ENCODE measurements around the gene SPTLC3.

Gene SPTLC3

DNA sequence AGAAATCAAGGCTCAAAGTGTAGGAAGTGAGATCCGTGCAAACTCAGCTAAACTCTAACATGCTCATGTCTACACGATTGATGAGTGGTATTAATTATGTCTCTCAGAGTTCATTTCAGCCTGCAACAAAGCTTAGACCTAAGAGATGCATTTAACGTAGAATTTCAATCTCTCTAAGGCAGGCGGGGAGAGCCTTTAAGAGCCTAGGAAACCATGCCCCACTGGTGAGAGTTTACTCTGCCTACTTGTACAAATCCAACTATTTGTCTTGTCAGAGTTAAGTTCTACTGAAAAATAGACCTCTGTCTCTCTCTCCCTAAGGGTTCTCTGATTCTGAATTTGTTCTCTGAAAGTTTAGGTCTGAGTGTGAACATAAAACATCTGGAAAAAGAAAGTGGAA is 100.9 kb downstream of the SPTLC3 start:
- H3K9me3 ChIP-seq (ENCODE audit: insufficient read depth, low read length), result no peaks in the 10 kb centered on the region
- H3K9ac ChIP-seq (ENCODE audit: low read length), result no peak overlapping the region
- 0 out of 2 replicates have a peak, but pooled peaks cover 5% of the 10 kb centered on the region for H3K4me1 ChIP-seq (ENCODE audit: low read length)
- H3K79me2 ChIP-seq (ENCODE audit: low read length), result no peaks in the 10 kb centered on the region
- no peak overlapping the region for H2AFZ ChIP-seq (ENCODE audit: low read depth, low read length)
- no peaks in the 10 kb centered on the region for H4K20me1 ChIP-seq (ENCODE audit: insufficient read depth, low read length)
- no peak for TF ChIP-seq EZH2phosphoT487 (IDR thresholded peaks at IDR 0.05; ENCODE audit: low read depth)
- H3K4me3 ChIP-seq (ENCODE audit: low read length), result no peak overlapping the region
- no peaks in the 10 kb centered on the region for H3K27me3 ChIP-seq (ENCODE audit: low read depth, low read length)
- no peaks in the 10 kb centered on the region for H3K36me3 ChIP-seq (replicated peaks; ENCODE audit: low read depth, low read length)
- H3K27ac ChIP-seq (ENCODE audit: low read length), result no peak overlapping the region
- no peak overlapping the region for H3K4me2 ChIP-seq (ENCODE audit: low read length)

DNA sequence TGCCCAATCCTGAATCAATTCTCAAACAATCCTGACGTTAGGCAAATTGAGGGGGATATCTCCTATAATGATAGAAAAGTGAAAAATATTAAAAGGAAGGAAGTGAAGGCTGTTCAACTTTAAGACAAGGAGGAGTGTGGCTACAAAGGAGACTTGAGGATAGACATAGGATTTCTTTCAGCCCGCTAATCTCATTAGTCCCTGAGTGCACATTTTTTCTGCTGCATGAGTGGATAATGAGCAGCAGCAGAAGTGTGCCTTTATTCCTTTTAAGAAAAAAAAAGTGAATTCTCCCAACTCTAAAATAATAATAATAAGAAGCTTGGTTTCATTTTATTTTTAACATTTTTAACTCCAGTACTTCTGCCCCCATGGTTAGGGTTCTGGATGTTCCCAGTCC is 102.0 kb downstream of the SPTLC3 start:
- H3K27ac ChIP-seq (ENCODE audit: low read length), result no peak overlapping the region
- H4K20me1 ChIP-seq (ENCODE audit: insufficient read depth, low read length), result no peaks in the 10 kb centered on the region
- H3K4me1 ChIP-seq (ENCODE audit: low read length), result 0 out of 2 replicates have a peak, but pooled peaks cover 5% of the 10 kb centered on the region
- H3K4me2 ChIP-seq (ENCODE audit: low read length), result no peak overlapping the region
- no peaks in the 10 kb centered on the region for H3K79me2 ChIP-seq (ENCODE audit: low read length)
- TF ChIP-seq EZH2phosphoT487 (IDR thresholded peaks at IDR 0.05; ENCODE audit: low read depth), result no peak
- TF ChIP-seq, protein P1, sequence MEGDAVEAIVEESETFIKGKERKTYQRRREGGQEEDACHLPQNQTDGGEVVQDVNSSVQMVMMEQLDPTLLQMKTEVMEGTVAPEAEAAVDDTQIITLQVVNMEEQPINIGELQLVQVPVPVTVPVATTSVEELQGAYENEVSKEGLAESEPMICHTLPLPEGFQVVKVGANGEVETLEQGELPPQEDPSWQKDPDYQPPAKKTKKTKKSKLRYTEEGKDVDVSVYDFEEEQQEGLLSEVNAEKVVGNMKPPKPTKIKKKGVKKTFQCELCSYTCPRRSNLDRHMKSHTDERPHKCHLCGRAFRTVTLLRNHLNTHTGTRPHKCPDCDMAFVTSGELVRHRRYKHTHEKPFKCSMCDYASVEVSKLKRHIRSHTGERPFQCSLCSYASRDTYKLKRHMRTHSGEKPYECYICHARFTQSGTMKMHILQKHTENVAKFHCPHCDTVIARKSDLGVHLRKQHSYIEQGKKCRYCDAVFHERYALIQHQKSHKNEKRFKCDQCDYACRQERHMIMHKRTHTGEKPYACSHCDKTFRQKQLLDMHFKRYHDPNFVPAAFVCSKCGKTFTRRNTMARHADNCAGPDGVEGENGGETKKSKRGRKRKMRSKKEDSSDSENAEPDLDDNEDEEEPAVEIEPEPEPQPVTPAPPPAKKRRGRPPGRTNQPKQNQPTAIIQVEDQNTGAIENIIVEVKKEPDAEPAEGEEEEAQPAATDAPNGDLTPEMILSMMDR (IDR thresholded peaks at IDR 0.05; ENCODE audit: low read depth, low read length), result no peak
- no peak overlapping the region for H2AFZ ChIP-seq (ENCODE audit: low read depth, low read length)
- H3K9ac ChIP-seq (ENCODE audit: low read length), result no peak overlapping the region
- no peaks in the 10 kb centered on the region for H3K9me3 ChIP-seq (ENCODE audit: insufficient read depth, low read length)
- no peaks in the 10 kb centered on the region for H3K27me3 ChIP-seq (ENCODE audit: low read depth, low read length)
- H3K36me3 ChIP-seq (replicated peaks; ENCODE audit: low read depth, low read length), result no peaks in the 10 kb centered on the region
- H3K4me3 ChIP-seq (ENCODE audit: low read length), result no peak overlapping the region

DNA sequence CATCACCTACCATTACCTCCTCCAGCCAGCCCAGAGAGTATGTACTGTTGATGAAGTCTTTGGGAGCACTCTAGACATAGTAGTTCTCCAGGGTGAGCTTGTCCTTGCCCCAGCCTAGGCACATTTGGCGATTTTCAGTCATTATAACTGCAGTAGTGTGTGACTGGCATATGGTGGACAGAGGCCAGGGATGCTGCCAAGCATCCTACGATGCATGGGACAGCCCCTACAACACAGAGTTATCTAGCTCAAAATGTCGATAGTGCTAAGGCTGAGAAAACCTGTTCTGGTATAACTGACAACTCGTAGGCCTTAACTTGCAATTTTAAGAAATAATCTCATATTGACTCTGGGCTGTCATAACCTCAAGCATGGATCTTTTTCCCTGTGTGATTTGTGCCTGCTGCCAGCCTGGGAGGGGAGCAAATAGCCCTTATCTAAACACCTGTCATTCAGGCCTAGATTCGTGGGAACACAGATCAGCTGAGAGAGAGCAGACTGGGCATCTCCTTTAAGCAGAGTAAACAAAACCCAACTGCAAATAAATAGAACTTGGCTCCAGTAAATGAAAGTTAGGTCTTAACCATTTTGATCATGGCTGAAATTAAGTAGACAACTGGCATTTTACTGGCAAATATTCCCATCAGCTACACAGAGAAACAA is 102.6 kb downstream of the SPTLC3 start:
- Histone ChIP-seq H4K20me1 (ENCODE audit: insufficient read depth, low read length) (no peaks in the 10 kb centered on the region), H2AFZ (ENCODE audit: low read depth, low read length) (no peak overlapping the region), H3K4me3 (ENCODE audit: low read length) (no peak overlapping the region), H3K9ac (ENCODE audit: low read length) (no peak overlapping the region), H3K79me2 (ENCODE audit: low read length) (no peaks in the 10 kb centered on the region), H3K9me3 (ENCODE audit: insufficient read depth, low read length) (no peaks in the 10 kb centered on the region), H3K4me2 (ENCODE audit: low read length) (no peak overlapping the region), H3K36me3 (replicated peaks; ENCODE audit: low read depth, low read length) (no peaks in the 10 kb centered on the region), H3K27me3 (ENCODE audit: low read depth, low read length) (no peaks in the 10 kb centered on the region), H3K4me1 (ENCODE audit: low read length) (peaks cover 4% of the 10 kb centered on the region), H3K27ac (ENCODE audit: low read length) (no peak overlapping the region)
- no peak for TF ChIP-seq EZH2phosphoT487 (IDR thresholded peaks at IDR 0.05; ENCODE audit: low read depth)
- TF ChIP-seq, protein P1 (IDR thresholded peaks at IDR 0.05; ENCODE audit: low read depth, low read length), result no peak

DNA sequence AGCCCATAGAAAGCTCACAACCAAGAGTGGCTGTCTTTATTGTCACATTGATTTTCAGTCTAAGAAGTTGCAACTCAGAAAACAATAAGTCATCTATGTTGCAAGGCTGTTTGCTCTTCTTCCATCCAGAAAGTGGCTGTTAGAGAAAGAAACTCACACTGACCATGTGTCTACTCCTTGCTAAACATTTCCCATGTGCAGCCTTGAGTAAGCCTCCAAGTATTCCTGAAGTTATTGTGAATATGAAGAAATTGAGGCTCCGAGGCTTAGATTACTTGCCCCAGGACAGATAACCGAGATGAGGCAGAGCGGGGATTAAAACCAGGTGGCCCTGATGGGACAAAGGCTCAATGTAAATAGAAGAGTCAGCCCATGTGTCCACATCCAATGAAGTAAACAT is 105.0 kb downstream of the SPTLC3 start:
- Histone ChIP-seq H2AFZ (ENCODE audit: low read depth, low read length) (no peak overlapping the region), H3K9me3 (ENCODE audit: insufficient read depth, low read length) (no peaks in the 10 kb centered on the region), H3K4me1 (ENCODE audit: low read length) (peaks cover 27% of the 10 kb centered on the region), H3K27ac (ENCODE audit: low read length) (no peak overlapping the region), H3K9ac (ENCODE audit: low read length) (no peak overlapping the region), H3K36me3 (replicated peaks; ENCODE audit: low read depth, low read length) (no peaks in the 10 kb centered on the region), H4K20me1 (ENCODE audit: insufficient read depth, low read length) (no peaks in the 10 kb centered on the region), H3K27me3 (ENCODE audit: low read depth, low read length) (no peaks in the 10 kb centered on the region), H3K4me2 (ENCODE audit: low read length) (no peak overlapping the region), H3K79me2 (ENCODE audit: low read length) (no peaks in the 10 kb centered on the region), H3K4me3 (ENCODE audit: low read length) (no peak overlapping the region)
- TF ChIP-seq, protein P1 (IDR thresholded peaks at IDR 0.05; ENCODE audit: low read depth, low read length), result no peak
- no peak for TF ChIP-seq EZH2phosphoT487 (IDR thresholded peaks at IDR 0.05; ENCODE audit: low read depth)

Measured in OCI-LY3 (cell line).